ENCODE results near the gene INPP1. TPM values are rescaled to one million over a fixed set of nuclear protein-coding genes. Genes with fewer than 3 reads are reported as not detected.

The INPP1 gene
- total RNA-seq, 1 donor from 2014 or later, result 7.9 TPM

GRCh38 chr2:190360561-190360960 is 17.2 kb downstream of the INPP1 start:
- no peaks in the 10 kb centered on the region for H3K27me3 ChIP-seq (ENCODE audit: control insufficient read depth, insufficient read depth, low read length)
- DNase-seq (ENCODE audit: low read depth) (no peak), FAIRE-seq (no peak)
- H3K36me3 ChIP-seq (ENCODE audit: control insufficient read depth, insufficient read depth, low read length), result no peaks in the 10 kb centered on the region
- no peak overlapping the region for H3K4me3 ChIP-seq (ENCODE audit: low read depth, low read length)
- TF ChIP-seq, protein P1, sequence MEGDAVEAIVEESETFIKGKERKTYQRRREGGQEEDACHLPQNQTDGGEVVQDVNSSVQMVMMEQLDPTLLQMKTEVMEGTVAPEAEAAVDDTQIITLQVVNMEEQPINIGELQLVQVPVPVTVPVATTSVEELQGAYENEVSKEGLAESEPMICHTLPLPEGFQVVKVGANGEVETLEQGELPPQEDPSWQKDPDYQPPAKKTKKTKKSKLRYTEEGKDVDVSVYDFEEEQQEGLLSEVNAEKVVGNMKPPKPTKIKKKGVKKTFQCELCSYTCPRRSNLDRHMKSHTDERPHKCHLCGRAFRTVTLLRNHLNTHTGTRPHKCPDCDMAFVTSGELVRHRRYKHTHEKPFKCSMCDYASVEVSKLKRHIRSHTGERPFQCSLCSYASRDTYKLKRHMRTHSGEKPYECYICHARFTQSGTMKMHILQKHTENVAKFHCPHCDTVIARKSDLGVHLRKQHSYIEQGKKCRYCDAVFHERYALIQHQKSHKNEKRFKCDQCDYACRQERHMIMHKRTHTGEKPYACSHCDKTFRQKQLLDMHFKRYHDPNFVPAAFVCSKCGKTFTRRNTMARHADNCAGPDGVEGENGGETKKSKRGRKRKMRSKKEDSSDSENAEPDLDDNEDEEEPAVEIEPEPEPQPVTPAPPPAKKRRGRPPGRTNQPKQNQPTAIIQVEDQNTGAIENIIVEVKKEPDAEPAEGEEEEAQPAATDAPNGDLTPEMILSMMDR (IDR thresholded peaks at IDR 0.05; ENCODE audit: insufficient read depth, low read length, severe bottlenecking), result no peak

DNA sequence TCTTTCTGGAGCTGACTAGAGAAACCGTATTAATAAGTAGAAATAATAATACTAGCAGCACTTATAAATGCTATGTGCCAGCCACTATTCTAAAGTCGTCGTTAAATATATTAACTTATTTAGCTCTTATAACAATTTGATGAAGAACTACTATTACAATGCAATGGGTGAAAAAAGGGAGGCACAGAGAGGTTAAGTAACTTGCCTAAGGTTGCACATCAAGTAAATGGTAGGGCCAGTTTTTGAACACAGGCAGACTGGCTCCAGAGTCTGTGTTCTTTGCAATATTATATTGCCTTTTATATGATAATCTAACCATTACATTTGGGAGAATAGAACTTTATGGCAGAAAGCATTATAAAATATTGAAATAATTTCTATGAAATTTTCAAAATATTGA is 17.6 kb downstream of the INPP1 start:
- TF ChIP-seq, protein P1 (IDR thresholded peaks at IDR 0.05; ENCODE audit: insufficient read depth, low read length, severe bottlenecking), result no peak
- no peak for DNase-seq (ENCODE audit: low read depth)
- H3K36me3 ChIP-seq (ENCODE audit: control insufficient read depth, insufficient read depth, low read length), result no peaks in the 10 kb centered on the region
- no peak for FAIRE-seq
- no peaks in the 10 kb centered on the region for H3K27me3 ChIP-seq (ENCODE audit: control insufficient read depth, insufficient read depth, low read length)
- no peak overlapping the region for H3K4me3 ChIP-seq (ENCODE audit: low read depth, low read length)

GRCh38 chr2:190361572-190361971 is 18.2 kb downstream of the INPP1 start:
- Histone ChIP-seq H3K36me3 (ENCODE audit: control insufficient read depth, insufficient read depth, low read length) (no peaks in the 10 kb centered on the region), H3K27me3 (ENCODE audit: control insufficient read depth, insufficient read depth, low read length) (no peaks in the 10 kb centered on the region), H3K4me3 (ENCODE audit: low read depth, low read length) (no peak overlapping the region)
- DNase-seq (ENCODE audit: low read depth), result no peak
- FAIRE-seq, result no peak
- TF ChIP-seq, protein P1 (IDR thresholded peaks at IDR 0.05; ENCODE audit: insufficient read depth, low read length, severe bottlenecking), result no peak

DNA sequence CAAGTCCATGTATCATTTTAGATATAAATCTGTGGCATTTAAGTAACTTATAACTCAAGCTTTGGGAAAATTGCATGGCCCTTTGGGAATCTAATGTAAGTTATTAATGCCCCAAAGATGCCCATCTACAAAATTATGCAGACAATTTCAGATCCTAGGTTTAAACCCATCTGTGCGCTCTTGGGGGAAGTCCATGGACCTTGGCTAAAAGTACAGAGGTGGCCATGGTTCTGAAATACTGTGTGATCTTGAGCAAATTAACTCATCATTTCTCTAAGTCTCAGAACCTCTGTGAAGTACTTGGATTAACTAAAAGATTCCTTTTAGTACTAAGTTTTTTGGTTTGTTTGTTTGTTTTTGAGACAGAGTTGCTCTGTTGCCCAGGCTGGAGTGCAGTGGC is 19.5 kb downstream of the INPP1 start:
- DNase-seq (ENCODE audit: low read depth) (no peak), FAIRE-seq (no peak)
- H3K4me3 ChIP-seq (ENCODE audit: low read depth, low read length), result no peak overlapping the region
- TF ChIP-seq, protein P1 (IDR thresholded peaks at IDR 0.05; ENCODE audit: insufficient read depth, low read length, severe bottlenecking), result no peak
- H3K36me3 ChIP-seq (ENCODE audit: control insufficient read depth, insufficient read depth, low read length), result peaks cover 3% of the 10 kb centered on the region
- no peaks in the 10 kb centered on the region for H3K27me3 ChIP-seq (ENCODE audit: control insufficient read depth, insufficient read depth, low read length)

DNA sequence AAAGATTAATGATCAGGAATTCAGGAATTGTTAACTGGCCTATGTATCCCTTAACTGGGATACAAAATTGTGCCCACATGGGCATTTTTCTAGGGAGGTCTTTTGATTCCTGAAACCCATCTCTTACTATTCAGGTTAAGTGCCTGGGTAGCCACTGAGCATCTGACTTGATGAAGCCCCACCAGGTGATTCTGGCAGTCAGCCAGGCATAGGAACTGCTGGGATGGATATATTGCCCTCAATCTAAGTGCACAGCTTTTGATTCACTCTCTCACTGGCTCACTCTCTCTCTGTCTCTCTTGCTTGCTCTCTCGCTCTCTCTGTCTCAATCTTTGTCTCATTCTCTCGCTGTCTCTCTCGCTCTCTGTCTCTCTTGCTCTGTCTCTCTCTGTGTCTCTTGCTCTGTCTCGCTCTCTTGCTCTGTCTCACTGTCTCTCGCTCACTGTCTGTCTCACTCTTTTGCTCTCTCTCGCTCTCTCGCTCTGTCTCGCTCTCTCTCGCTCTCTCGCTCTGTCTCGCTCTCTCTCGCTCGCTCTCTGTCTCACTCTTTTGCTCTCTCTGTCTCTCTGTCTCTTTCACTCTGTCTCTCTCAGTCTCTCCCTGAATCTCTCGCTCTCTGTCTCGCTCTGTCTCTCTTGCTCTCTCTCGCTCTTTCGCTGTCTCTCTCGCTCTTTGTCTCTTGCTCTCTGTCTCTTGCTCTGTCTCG is 22.3 kb downstream of the INPP1 start:
- peaks cover 3% of the 10 kb centered on the region for H3K36me3 ChIP-seq (ENCODE audit: control insufficient read depth, insufficient read depth, low read length)
- FAIRE-seq, result no peak
- TF ChIP-seq, protein P1 (IDR thresholded peaks at IDR 0.05; ENCODE audit: insufficient read depth, low read length, severe bottlenecking), result no peak
- H3K27me3 ChIP-seq (ENCODE audit: control insufficient read depth, insufficient read depth, low read length), result no peaks in the 10 kb centered on the region
- no peak overlapping the region for H3K4me3 ChIP-seq (ENCODE audit: low read depth, low read length)
- DNase-seq (ENCODE audit: low read depth), result no peak

GRCh38 chr2:190366248-190366753 is 22.9 kb downstream of the INPP1 start:
- DNase-seq (ENCODE audit: low read depth) (no peak), FAIRE-seq (no peak)
- Histone ChIP-seq H3K4me3 (ENCODE audit: low read depth, low read length) (no peak overlapping the region), H3K36me3 (ENCODE audit: control insufficient read depth, insufficient read depth, low read length) (peaks cover 6% of the 10 kb centered on the region), H3K27me3 (ENCODE audit: control insufficient read depth, insufficient read depth, low read length) (no peaks in the 10 kb centered on the region)
- TF ChIP-seq, protein P1 (IDR thresholded peaks at IDR 0.05; ENCODE audit: insufficient read depth, low read length, severe bottlenecking), result no peak
